Endothelial cell of umbilical vein (primary cell): ENCODE data around the gene ZNF507. TPM values are rescaled to one million over a fixed set of nuclear protein-coding genes. Genes with fewer than 3 reads are reported as not detected.

Source experiments
- BruUV-seq: library from RNA; stranded (reverse); fragments of 400-500 nt; replicated peaks from 2 replicates; lab custom pipeline; 2021; lab: Mats Ljungman, UMichigan
- CTCF ChIA-PET: fragments of 300-600, 350-600 bp; sonication (Branson Sonifier 250); formaldehyde crosslinking; loops from one replicate; lab custom pipeline; 2021; ENCODE audit warnings: antibody characterized with exemption, inconsistent platforms; lab: Charles Lee
- POLR2A ChIA-PET: fragments of 300-600, 350-600 bp; sonication (Branson Sonifier 250); formaldehyde crosslinking; loops from one replicate; lab custom pipeline; 2021; ENCODE audit warnings: antibody characterized with exemption, inconsistent platforms; lab: Charles Lee
- DNase-seq: peaks from one replicate; pipeline ENCODE4 v3.0.0-alpha.2; 2011; ENCODE audit warnings: low read depth, low spot score
- FAIRE-seq: peaks from 2 replicates; lab custom pipeline; 2011; peaks lifted over from hg19 to GRCh38; lab: Jason Lieb, UNC
- H2AFZ ChIP-seq: 2 replicates; pipeline ENCODE4 v1.6.0; 2012; ENCODE audit warnings: low read depth, low read length, control low read depth, inconsistent platforms
- H3K27ac ChIP-seq: 2 replicates; pipeline ENCODE4 v1.5.1; 2011; ENCODE audit warnings: low read depth, mild to moderate bottlenecking, control low read depth, low read length, moderate library complexity; ENCODE audit not compliant: insufficient read depth
- H3K27me3 ChIP-seq, 2 experiments: 2 replicates each; pipeline versions ENCODE4 v1.6.0 to v1.6.1; 2011; ENCODE audit warnings: low read length in 2 of 2, mixed read lengths in 1 of 2; ENCODE audit not compliant: control insufficient read depth in 2 of 2, insufficient read depth in 2 of 2
- H3K36me3 ChIP-seq, 2 experiments: 2 replicates in 1 of 2; 3 replicates in 1 of 2; pipeline ENCODE4 v1.5.1; 2011; ENCODE audit warnings: low read length in 2 of 2, mild to moderate bottlenecking in 1 of 2, moderate library complexity in 1 of 2; ENCODE audit not compliant: control insufficient read depth in 2 of 2, insufficient read depth in 2 of 2; ENCODE audit errors: extremely low read depth in 1 of 2
- H3K4me1 ChIP-seq: 3 replicates; pipeline ENCODE4 v1.5.1; 2011; ENCODE audit warnings: mild to moderate bottlenecking, low read length; ENCODE audit not compliant: control insufficient read depth, insufficient read depth; ENCODE audit errors: extremely low read depth
- H3K4me2 ChIP-seq: 2 replicates; pipeline ENCODE4 v1.6.1; 2011; ENCODE audit warnings: low read length, control low read depth, mixed read lengths; ENCODE audit not compliant: insufficient read depth
- H3K4me3 ChIP-seq, 3 experiments: fragments of 200-600 bp in 1 of 3; sonication (generic), shearing (Covaris generic) in 1 of 3; replicated peaks in 1 of 3; 2 replicates each; pipeline ENCODE4 v1.5.1; 2011 to 2016; ENCODE audit warnings: control low read depth in 3 of 3, low read length in 3 of 3, mild to moderate bottlenecking in 2 of 3, inconsistent platforms in 1 of 3, low read depth in 1 of 3, moderate library complexity in 1 of 3; ENCODE audit not compliant: insufficient read depth in 1 of 3
- H3K79me2 ChIP-seq: 2 replicates; pipeline ENCODE4 v1.6.0; 2012; ENCODE audit warnings: low read length, inconsistent platforms; ENCODE audit not compliant: control insufficient read depth, insufficient read depth
- H3K9ac ChIP-seq: replicated peaks from 2 replicates; pipeline ENCODE3; 2011; ENCODE audit warnings: low read length, control low read depth; ENCODE audit not compliant: insufficient read depth; ENCODE audit errors: extremely low read depth
- H3K9me1 ChIP-seq: replicated peaks from 3 replicates; pipeline ENCODE4 v1.6.0; 2011; ENCODE audit warnings: mild to moderate bottlenecking, low read length; ENCODE audit not compliant: control insufficient read depth, insufficient read depth; ENCODE audit errors: extremely low read depth
- H3K9me3 ChIP-seq: replicated peaks from 2 replicates; pipeline ENCODE4 v1.5.1; 2012; ENCODE audit warnings: low read length, inconsistent platforms; ENCODE audit not compliant: control insufficient read depth, insufficient read depth
- H4K20me1 ChIP-seq: replicated peaks from 2 replicates; pipeline ENCODE3; 2011; ENCODE audit warnings: mild to moderate bottlenecking, low read length; ENCODE audit not compliant: control insufficient read depth, insufficient read depth; ENCODE audit errors: extremely low read depth
- EZH2 ChIP-seq: IDR thresholded peaks from 2 replicates; pipeline ENCODE4 v1.6.1; 2012; ENCODE audit warnings: borderline replicate concordance, low read depth, mild to moderate bottlenecking, moderate library complexity, low read length, inconsistent platforms; ENCODE audit not compliant: severe bottlenecking
- FOS ChIP-seq: IDR thresholded peaks from 2 replicates; pipeline ENCODE4 v1.6.1; 2011; ENCODE audit warnings: mild to moderate bottlenecking, low read length, moderate library complexity, borderline replicate concordance; ENCODE audit not compliant: insufficient read depth
- GATA2 ChIP-seq: IDR thresholded peaks from 2 replicates; pipeline ENCODE4 v1.7.0; 2011; ENCODE audit warnings: low read depth, mild to moderate bottlenecking, moderate library complexity, mixed read lengths, low read length; ENCODE audit not compliant: insufficient read length, insufficient read depth
- JUN ChIP-seq: IDR thresholded peaks from 2 replicates; pipeline ENCODE4 v1.6.1; 2011; ENCODE audit warnings: borderline replicate concordance, low read depth; ENCODE audit not compliant: insufficient read length, insufficient read depth
- MYC ChIP-seq: IDR thresholded peaks from one replicate; pipeline ENCODE4 v1.6.1; 2011; ENCODE audit warnings: mild to moderate bottlenecking, low read depth, low read length
- POLR2A ChIP-seq: IDR thresholded peaks from 2 replicates; pipeline ENCODE4 v1.6.1; 2012; ENCODE audit warnings: low read depth, mild to moderate bottlenecking, control low read depth, low read length
- POLR2AphosphoS5 ChIP-seq: IDR thresholded peaks from 2 replicates; pipeline ENCODE4 v1.6.1; 2012; ENCODE audit warnings: low read depth, mild to moderate bottlenecking, control low read depth, low read length, moderate library complexity; ENCODE audit not compliant: insufficient read depth
- dilution Hi-C: fragments of 300-500 bp; cut with MboI; formaldehyde crosslinking; loops from one replicate; pipeline ENCODE4 v1.15.0; 2019; ENCODE audit warnings: low sequenced_read_pairs; ENCODE audit not compliant: extremely low pct_ligation_motif_present
- intact Hi-C: fragments of 100-400 bp; cut with micrococcal nuclease; formaldehyde crosslinking; loops from one replicate; pipeline ENCODE4 v1.10.0; 2022
- polyA plus RNA-seq, 4 experiments: library from polyadenylated mRNA; depleted of rRNA in 3 of 4; stranded (reverse) in 3 of 4; unstranded in 1 of 4; fragments of >200 nt; gene quantifications; 2 replicates each; pipeline versions ENCODE4 v1.2.1 to v1.2.3, GENCODE V29; 2011 to 2012; ENCODE audit warnings: missing spikeins in 1 of 4
- total RNA-seq: library from RNA; stranded (reverse); gene quantifications from 2 replicates; pipeline ENCODE4 v1.2.3, GENCODE V29; 2021
- TF ChIP-seq, protein P1 (sequence below), 2 donors: IDR thresholded peaks; 1 replicate in 1 of 2; 2 replicates in 1 of 2; pipeline ENCODE4 v1.5.1; 2011; ENCODE audit warnings: low read length in 2 of 2, mild to moderate bottlenecking in 2 of 2, moderate library complexity in 2 of 2, control low read depth in 1 of 2, inconsistent platforms in 1 of 2, low read depth in 1 of 2; ENCODE audit not compliant: insufficient read depth in 1 of 2; ENCODE audit errors: extremely low read depth in 1 of 2
- TF ChIP-seq, protein P2 (sequence below): IDR thresholded peaks from 2 replicates; pipeline ENCODE4 v1.6.1; 2011; ENCODE audit not compliant: insufficient read depth, insufficient read length

ZNF507 gene
- total and polyA plus RNA-seq, 2 donors (not counting 3 experiments of a cell fraction or from before 2014, with no cell fraction given) = 6.8 to 23.0 TPM

DNA sequence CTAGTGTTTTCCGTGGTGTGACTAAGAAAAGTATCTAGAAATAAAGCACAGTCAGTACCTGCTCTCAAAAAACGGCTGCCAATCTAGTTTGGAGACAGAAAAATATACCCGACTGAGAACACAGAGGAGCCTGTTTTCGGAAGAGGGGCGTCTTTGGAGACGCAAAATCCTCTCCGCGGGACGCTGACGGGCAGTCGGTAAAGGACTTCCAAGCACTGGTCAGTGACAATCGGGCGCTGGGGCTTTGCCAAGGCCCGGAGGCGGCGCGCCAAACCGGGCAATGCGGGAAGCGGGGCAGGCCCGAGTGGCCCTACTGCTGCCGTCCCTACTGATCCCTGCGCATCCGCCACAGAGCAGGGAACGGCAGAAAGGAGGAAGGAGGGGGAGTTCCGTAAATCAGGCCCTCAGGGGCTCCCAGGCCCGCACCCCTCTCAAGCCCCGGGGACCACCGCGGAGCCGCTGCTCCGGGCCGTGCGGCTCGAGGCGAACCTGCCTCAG, 59.6 kb downstream of the ZNF507 start:
- no peak for TF ChIP-seq EZH2
- no peak for TF ChIP-seq FOS
- TF ChIP-seq POLR2AphosphoS5 = no peak
- no peak for TF ChIP-seq JUN
- TF ChIP-seq, protein P1, sequence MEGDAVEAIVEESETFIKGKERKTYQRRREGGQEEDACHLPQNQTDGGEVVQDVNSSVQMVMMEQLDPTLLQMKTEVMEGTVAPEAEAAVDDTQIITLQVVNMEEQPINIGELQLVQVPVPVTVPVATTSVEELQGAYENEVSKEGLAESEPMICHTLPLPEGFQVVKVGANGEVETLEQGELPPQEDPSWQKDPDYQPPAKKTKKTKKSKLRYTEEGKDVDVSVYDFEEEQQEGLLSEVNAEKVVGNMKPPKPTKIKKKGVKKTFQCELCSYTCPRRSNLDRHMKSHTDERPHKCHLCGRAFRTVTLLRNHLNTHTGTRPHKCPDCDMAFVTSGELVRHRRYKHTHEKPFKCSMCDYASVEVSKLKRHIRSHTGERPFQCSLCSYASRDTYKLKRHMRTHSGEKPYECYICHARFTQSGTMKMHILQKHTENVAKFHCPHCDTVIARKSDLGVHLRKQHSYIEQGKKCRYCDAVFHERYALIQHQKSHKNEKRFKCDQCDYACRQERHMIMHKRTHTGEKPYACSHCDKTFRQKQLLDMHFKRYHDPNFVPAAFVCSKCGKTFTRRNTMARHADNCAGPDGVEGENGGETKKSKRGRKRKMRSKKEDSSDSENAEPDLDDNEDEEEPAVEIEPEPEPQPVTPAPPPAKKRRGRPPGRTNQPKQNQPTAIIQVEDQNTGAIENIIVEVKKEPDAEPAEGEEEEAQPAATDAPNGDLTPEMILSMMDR (IDR thresholded peaks at IDR 0.05; ENCODE audit: extremely low read depth in 1 of 2, insufficient read depth in 1 of 2, low read depth in 1 of 2, low read length in 2 of 2) = no peak
- TF ChIP-seq GATA2 = no peak
- TF ChIP-seq, protein P2, sequence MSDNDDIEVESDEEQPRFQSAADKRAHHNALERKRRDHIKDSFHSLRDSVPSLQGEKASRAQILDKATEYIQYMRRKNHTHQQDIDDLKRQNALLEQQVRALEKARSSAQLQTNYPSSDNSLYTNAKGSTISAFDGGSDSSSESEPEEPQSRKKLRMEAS = no peak
- TF ChIP-seq MYC = no peak
- no peak for TF ChIP-seq POLR2A
- H4K20me1 ChIP-seq = no peaks in the 10 kb centered on the region
- no peaks in the 10 kb centered on the region for H3K27me3 ChIP-seq
- H2AFZ ChIP-seq = peak overlapping the region; percentile 63
- intact Hi-C loops = loop anchor here (1.0 to 2.0 kb wide), 6 partner anchors 17 to 772 kb away; partner anchors contain the start of genes NUDT19, PDCD5 and ZNF507
- H3K9ac ChIP-seq = peak overlapping the region; percentile 98
- CTCF ChIA-PET = interaction anchor here (1.0 to 1.5 kb wide), 3 partner anchors 13 to 31 kb away, joined by 4 to 6 read pairs (median 4); no protein-coding TSS in a partner anchor
- H3K4me1 ChIP-seq = peaks cover 8% of the 10 kb centered on the region
- peak overlapping the region; percentile 43 to 97 (median 72) for H3K4me3 ChIP-seq
- DNase-seq (no peak), FAIRE-seq (peak; percentile 67)
- peaks cover 7% of the 10 kb centered on the region for H3K79me2 ChIP-seq
- dilution Hi-C loops = no loop called here
- H3K27ac ChIP-seq = peak overlapping the region; percentile 95
- H3K36me3 ChIP-seq = peaks cover 4 to 5% of the 10 kb centered on the region in 2 experiments
- H3K9me1 ChIP-seq = no peaks in the 10 kb centered on the region
- peak overlapping the region; percentile 54 for H3K4me2 ChIP-seq
- no peaks in the 10 kb centered on the region for H3K9me3 ChIP-seq
- POLR2A ChIA-PET = interaction anchor here (0.6 to 1.2 kb wide), 6 partner anchors 17 to 195 kb away, joined by 3 to 12 read pairs (median 5); partner anchors contain the start of gene ZNF507
- BruUV-seq = TSS peak; percentile 85
